Measurements from ENCODE around the gene SNAPC2.

DNA sequence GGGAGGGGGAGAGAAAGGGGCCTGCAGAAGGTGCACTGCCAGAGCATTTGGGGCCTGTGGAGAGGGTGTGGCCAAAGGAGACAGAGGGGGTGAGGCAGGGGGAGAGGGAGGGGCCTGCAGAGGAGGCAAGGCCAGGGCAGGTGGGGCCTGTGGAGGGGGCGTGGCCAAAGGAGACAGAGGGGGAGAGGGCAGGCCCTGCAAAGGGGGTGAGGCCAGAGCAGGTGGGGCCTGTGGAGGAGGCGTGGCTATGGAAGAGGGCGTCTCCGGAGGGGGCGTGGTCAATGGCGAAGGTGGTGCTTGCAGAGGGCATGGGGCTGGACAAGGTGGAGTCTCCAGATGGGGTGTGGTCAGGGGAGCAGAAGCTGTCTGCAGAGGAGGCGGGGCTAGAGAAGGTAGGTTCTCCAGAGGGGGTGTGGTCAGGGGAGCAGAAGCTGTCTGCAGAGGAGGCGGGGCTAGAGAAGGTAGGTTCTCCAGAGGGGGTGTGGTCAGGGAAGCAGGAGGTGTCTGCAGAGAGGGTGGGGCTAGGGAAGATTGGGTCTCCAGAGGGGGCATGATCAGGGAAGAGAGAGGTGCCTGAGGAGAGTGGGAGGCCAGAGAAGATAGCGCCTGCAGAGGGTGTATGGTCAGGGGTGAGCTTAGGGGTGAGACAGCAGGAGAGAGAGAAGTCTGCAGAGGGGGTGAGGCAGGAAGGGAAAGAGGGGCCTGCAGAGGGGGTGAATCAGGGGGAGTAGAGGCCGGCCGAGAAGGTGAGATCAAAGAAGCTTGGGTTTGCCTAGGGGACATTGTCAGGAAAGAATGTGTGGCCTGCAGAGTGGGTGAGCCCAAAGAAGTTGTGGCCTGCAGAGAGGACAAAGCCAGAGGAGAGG lies 49.3 kb upstream of the SNAPC2 start:
- TF ChIP-seq, protein P1, sequence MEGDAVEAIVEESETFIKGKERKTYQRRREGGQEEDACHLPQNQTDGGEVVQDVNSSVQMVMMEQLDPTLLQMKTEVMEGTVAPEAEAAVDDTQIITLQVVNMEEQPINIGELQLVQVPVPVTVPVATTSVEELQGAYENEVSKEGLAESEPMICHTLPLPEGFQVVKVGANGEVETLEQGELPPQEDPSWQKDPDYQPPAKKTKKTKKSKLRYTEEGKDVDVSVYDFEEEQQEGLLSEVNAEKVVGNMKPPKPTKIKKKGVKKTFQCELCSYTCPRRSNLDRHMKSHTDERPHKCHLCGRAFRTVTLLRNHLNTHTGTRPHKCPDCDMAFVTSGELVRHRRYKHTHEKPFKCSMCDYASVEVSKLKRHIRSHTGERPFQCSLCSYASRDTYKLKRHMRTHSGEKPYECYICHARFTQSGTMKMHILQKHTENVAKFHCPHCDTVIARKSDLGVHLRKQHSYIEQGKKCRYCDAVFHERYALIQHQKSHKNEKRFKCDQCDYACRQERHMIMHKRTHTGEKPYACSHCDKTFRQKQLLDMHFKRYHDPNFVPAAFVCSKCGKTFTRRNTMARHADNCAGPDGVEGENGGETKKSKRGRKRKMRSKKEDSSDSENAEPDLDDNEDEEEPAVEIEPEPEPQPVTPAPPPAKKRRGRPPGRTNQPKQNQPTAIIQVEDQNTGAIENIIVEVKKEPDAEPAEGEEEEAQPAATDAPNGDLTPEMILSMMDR (IDR thresholded peaks at IDR 0.05) = no peak
- no peak for TF ChIP-seq POLR2AphosphoS5 (IDR thresholded peaks at IDR 0.05; ENCODE audit: insufficient read depth in 1 of 2, low read depth in 1 of 2)
- no peak for TF ChIP-seq POLR2A (IDR thresholded peaks at IDR 0.05)
